ELF-1 (cell line): ENCODE data around the gene RIMS4.

Source experiments
- DNase-seq: peaks from one replicate; pipeline ENCODE4 v3.0.0-alpha.2; 2016; ENCODE audit warnings: low read depth, low spot score

RIMS4 gene

GRCh38 chr20:44723391-44723790 is 87.0 kb downstream of the RIMS4 start:
- DNase-seq = no peak

GRCh38 chr20:44722990-44723389 is 87.4 kb downstream of the RIMS4 start:
- DNase-seq = no peak

- DNase-seq = no peak
Observed at GRCh38 chr20:44721785-44722054, 88.6 kb downstream of the RIMS4 start.

GRCh38 chr20:44720997-44721784 is 89.2 kb downstream of the RIMS4 start:
- DNase-seq = no peak

- peak; percentile 27 for DNase-seq
Observed at GRCh38 chr20:44720621-44720996, 89.7 kb downstream of the RIMS4 start.

- no peak for DNase-seq
Observed at GRCh38 chr20:44719841-44720240, 90.5 kb downstream of the RIMS4 start.

- no peak for DNase-seq
Observed at GRCh38 chr20:44717986-44718385, 92.4 kb downstream of the RIMS4 start.

GRCh38 chr20:44716309-44717106 is 93.8 kb downstream of the RIMS4 start:
- no peak for DNase-seq

- no peak for DNase-seq
Observed at GRCh38 chr20:44715499-44716308, 94.6 kb downstream of the RIMS4 start.

GRCh38 chr20:44714701-44715498 is 95.4 kb downstream of the RIMS4 start, which contains the start of gene CCN5:
TSS of gene CCN5 (plus strand) at chr20:44715369. CDS start at chr20:44715391, 22 bp downstream.
- no peak for DNase-seq

- DNase-seq = no peak
Observed at GRCh38 chr20:44714102-44714700, 96.1 kb downstream of the RIMS4 start.

GRCh38 chr20:44711237-44711636 is 99.1 kb downstream of the RIMS4 start:
- DNase-seq = no peak

GRCh38 chr20:44709797-44710196 is 100.5 kb downstream of the RIMS4 start:
- no peak for DNase-seq

- no peak for DNase-seq
Observed at GRCh38 chr20:44709380-44709779, 101.0 kb downstream of the RIMS4 start.

- DNase-seq = no peak
Observed at GRCh38 chr20:44707018-44707579, 103.2 kb downstream of the RIMS4 start.

- peak; percentile 20 for DNase-seq
Observed at GRCh38 chr20:44706301-44707017, 103.9 kb downstream of the RIMS4 start.

- DNase-seq = no peak
Observed at GRCh38 chr20:44705364-44706094, 104.8 kb downstream of the RIMS4 start.

- no peak for DNase-seq
Observed at GRCh38 chr20:44704551-44704971, 105.8 kb downstream of the RIMS4 start.

GRCh38 chr20:44703956-44704488 is 106.3 kb downstream of the RIMS4 start:
- DNase-seq = no peak
